ENCODE results near the gene SERPINA12.

DNA sequence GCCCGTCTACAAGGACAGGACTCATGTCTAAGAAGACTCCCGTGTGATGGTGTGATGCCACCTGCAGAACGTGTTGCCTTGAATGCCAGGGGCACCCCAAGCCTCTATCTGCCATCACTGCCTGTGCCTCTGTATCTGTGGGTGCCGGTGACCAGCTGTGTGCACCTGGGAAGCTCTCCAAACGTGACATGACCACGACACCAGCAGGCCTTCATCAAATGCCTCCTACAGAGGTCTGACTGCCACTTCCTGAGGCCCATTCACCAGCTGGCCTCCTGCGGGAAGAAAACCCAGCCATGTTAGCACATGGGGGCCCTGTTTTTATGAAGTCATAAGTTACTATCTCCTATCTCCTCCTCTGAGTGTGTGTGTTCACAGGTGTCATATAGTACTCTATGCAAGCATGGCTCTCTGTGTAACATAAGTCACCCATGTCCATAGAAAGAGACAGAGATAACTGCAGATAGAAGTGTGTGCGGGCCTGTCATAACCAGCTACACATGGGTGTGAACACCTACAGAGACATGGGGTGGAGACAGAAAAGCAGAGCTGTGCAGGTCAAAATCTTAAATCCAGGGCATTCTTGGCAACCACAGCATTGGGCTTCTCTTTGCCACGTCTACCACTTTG is 33.7 kb upstream of the SERPINA12 start:
- TF ChIP-seq POLR2A (IDR thresholded peaks at IDR 0.05) (no peak), POLR2AphosphoS5 (IDR thresholded peaks at IDR 0.05) (no peak)
- TF ChIP-seq, protein P1, sequence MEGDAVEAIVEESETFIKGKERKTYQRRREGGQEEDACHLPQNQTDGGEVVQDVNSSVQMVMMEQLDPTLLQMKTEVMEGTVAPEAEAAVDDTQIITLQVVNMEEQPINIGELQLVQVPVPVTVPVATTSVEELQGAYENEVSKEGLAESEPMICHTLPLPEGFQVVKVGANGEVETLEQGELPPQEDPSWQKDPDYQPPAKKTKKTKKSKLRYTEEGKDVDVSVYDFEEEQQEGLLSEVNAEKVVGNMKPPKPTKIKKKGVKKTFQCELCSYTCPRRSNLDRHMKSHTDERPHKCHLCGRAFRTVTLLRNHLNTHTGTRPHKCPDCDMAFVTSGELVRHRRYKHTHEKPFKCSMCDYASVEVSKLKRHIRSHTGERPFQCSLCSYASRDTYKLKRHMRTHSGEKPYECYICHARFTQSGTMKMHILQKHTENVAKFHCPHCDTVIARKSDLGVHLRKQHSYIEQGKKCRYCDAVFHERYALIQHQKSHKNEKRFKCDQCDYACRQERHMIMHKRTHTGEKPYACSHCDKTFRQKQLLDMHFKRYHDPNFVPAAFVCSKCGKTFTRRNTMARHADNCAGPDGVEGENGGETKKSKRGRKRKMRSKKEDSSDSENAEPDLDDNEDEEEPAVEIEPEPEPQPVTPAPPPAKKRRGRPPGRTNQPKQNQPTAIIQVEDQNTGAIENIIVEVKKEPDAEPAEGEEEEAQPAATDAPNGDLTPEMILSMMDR (IDR thresholded peaks at IDR 0.05), result no peak

Data from transverse colon (tissue), 4 donors.